ENCODE data around the gene SH3BP2. TPM values are rescaled to one million over a fixed set of nuclear protein-coding genes. Genes with fewer than 3 reads are reported as not detected.

The SH3BP2 gene
- total RNA-seq, 1 experiment from 2014 or later: 52.8 TPM

GRCh38 chr4:2828758-2829181, 35.9 kb downstream of the SH3BP2 start:
- Histone ChIP-seq H3K79me2 (ENCODE audit: insufficient read depth, low read length) (no peaks in the 10 kb centered on the region), H2AFZ (ENCODE audit: low read depth, low read length, poor library complexity, severe bottlenecking) (no peak overlapping the region), H3K9me3 (ENCODE audit: control insufficient read depth in 1 of 2, insufficient read depth in 1 of 2, low read depth in 1 of 2, low read length in 2 of 2) (no peaks in the 10 kb centered on the region), H3K9ac (ENCODE audit: low read length) (no peak overlapping the region), H3K9me2 (ENCODE audit: insufficient read depth) (no peaks in the 10 kb centered on the region), H3K4me2 (ENCODE audit: low read length) (no peak overlapping the region), H3K36me3 (ENCODE audit: control insufficient read depth in 1 of 2, insufficient read depth in 2 of 2, low read length in 2 of 2) (peaks cover 27 to 33% of the 10 kb centered on the region in 2 experiments; a peak in 3 of 4 replicates), H4K20me1 (ENCODE audit: insufficient read depth) (no peaks in the 10 kb centered on the region), H3K27me3 (ENCODE audit: insufficient read depth, low read length) (no peaks in the 10 kb centered on the region), H3K4me3 (replicated peaks in 1 of 2; ENCODE audit: low read depth in 1 of 2, low read length in 2 of 2) (no peak overlapping the region), H3K27ac (ENCODE audit: low read depth, low read length) (no peak overlapping the region), H3K4me1 (ENCODE audit: control insufficient read depth in 1 of 2, insufficient read depth in 2 of 2, low read length in 2 of 2) (no peaks in the 10 kb centered on the region)
- intact Hi-C loops (cut with micrococcal nuclease): no loop called here
- DNase-seq (ENCODE audit: low read depth, low spot score): no peak
- ChIA-PET POLR2A (no interaction called here), RAD21 (ENCODE audit: low non-redundant PET in 1 of 2, low total read pairs in 2 of 2, uncharacterized antibody in 2 of 2, unreplicated experiment in 2 of 2) (no interaction called here), CTCF (no interaction called here)
- TF ChIP-seq SIN3A (IDR thresholded peaks at IDR 0.05; ENCODE audit: low read depth): no peak
- TF ChIP-seq, protein P1, sequence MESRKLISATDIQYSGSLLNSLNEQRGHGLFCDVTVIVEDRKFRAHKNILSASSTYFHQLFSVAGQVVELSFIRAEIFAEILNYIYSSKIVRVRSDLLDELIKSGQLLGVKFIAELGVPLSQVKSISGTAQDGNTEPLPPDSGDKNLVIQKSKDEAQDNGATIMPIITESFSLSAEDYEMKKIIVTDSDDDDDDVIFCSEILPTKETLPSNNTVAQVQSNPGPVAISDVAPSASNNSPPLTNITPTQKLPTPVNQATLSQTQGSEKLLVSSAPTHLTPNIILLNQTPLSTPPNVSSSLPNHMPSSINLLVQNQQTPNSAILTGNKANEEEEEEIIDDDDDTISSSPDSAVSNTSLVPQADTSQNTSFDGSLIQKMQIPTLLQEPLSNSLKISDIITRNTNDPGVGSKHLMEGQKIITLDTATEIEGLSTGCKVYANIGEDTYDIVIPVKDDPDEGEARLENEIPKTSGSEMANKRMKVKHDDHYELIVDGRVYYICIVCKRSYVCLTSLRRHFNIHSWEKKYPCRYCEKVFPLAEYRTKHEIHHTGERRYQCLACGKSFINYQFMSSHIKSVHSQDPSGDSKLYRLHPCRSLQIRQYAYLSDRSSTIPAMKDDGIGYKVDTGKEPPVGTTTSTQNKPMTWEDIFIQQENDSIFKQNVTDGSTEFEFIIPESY (IDR thresholded peaks at IDR 0.05; ENCODE audit: extremely low read depth, insufficient replicate concordance, low read length): no peak
- TF ChIP-seq, protein P2, sequence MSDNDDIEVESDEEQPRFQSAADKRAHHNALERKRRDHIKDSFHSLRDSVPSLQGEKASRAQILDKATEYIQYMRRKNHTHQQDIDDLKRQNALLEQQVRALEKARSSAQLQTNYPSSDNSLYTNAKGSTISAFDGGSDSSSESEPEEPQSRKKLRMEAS (IDR thresholded peaks at IDR 0.05): no peak
- TF ChIP-seq TCF7L2 (IDR thresholded peaks at IDR 0.05; ENCODE audit: borderline replicate concordance, extremely low read depth, insufficient read depth, insufficient read length): no peak
- no peak for TF ChIP-seq EGR1 (IDR thresholded peaks at IDR 0.05; ENCODE audit: low read depth)
- no peak for TF ChIP-seq SRF (IDR thresholded peaks at IDR 0.05; ENCODE audit: low read depth)
- TF ChIP-seq EZH2 (IDR thresholded peaks at IDR 0.05): no peak
- no peak for TF ChIP-seq ELF1 (IDR thresholded peaks at IDR 0.05; ENCODE audit: borderline replicate concordance, low read depth)
- no peak for TF ChIP-seq FOSL1 (IDR thresholded peaks at IDR 0.05; ENCODE audit: low read depth)
- TF ChIP-seq, protein P3, sequence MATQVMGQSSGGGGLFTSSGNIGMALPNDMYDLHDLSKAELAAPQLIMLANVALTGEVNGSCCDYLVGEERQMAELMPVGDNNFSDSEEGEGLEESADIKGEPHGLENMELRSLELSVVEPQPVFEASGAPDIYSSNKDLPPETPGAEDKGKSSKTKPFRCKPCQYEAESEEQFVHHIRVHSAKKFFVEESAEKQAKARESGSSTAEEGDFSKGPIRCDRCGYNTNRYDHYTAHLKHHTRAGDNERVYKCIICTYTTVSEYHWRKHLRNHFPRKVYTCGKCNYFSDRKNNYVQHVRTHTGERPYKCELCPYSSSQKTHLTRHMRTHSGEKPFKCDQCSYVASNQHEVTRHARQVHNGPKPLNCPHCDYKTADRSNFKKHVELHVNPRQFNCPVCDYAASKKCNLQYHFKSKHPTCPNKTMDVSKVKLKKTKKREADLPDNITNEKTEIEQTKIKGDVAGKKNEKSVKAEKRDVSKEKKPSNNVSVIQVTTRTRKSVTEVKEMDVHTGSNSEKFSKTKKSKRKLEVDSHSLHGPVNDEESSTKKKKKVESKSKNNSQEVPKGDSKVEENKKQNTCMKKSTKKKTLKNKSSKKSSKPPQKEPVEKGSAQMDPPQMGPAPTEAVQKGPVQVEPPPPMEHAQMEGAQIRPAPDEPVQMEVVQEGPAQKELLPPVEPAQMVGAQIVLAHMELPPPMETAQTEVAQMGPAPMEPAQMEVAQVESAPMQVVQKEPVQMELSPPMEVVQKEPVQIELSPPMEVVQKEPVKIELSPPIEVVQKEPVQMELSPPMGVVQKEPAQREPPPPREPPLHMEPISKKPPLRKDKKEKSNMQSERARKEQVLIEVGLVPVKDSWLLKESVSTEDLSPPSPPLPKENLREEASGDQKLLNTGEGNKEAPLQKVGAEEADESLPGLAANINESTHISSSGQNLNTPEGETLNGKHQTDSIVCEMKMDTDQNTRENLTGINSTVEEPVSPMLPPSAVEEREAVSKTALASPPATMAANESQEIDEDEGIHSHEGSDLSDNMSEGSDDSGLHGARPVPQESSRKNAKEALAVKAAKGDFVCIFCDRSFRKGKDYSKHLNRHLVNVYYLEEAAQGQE (IDR thresholded peaks at IDR 0.05; ENCODE audit: low read depth): no peak
- TF ChIP-seq, protein P4, sequence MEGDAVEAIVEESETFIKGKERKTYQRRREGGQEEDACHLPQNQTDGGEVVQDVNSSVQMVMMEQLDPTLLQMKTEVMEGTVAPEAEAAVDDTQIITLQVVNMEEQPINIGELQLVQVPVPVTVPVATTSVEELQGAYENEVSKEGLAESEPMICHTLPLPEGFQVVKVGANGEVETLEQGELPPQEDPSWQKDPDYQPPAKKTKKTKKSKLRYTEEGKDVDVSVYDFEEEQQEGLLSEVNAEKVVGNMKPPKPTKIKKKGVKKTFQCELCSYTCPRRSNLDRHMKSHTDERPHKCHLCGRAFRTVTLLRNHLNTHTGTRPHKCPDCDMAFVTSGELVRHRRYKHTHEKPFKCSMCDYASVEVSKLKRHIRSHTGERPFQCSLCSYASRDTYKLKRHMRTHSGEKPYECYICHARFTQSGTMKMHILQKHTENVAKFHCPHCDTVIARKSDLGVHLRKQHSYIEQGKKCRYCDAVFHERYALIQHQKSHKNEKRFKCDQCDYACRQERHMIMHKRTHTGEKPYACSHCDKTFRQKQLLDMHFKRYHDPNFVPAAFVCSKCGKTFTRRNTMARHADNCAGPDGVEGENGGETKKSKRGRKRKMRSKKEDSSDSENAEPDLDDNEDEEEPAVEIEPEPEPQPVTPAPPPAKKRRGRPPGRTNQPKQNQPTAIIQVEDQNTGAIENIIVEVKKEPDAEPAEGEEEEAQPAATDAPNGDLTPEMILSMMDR (IDR thresholded peaks at IDR 0.05 in 2 of 3, conservative IDR thresholded peaks at IDR 0.05 in 1 of 3; ENCODE audit: borderline replicate concordance in 1 of 3, insufficient read depth in 1 of 3, low read depth in 2 of 3, low read length in 2 of 3): no peak
- no peak for TF ChIP-seq CEBPB (IDR thresholded peaks at IDR 0.05; ENCODE audit: low read depth)
- no peak for TF ChIP-seq SP1 (IDR thresholded peaks at IDR 0.05; ENCODE audit: low read depth)
- TF ChIP-seq EZH2phosphoT487 (IDR thresholded peaks at IDR 0.05; ENCODE audit: borderline replicate concordance): no peak
- BruUV-seq (replicated peaks): no TSS peak
- no peak for ATAC-seq
